HG03108 (cell line): Measurements from ENCODE around the gene TADA2A.

Source experiments
- ATAC-seq: cut with Tn5 transposase; IDR thresholded peaks from one replicate; pipeline ENCODE4 v1.9.1; 2021; ENCODE audit warnings: moderate library complexity; ENCODE audit not compliant: unreplicated experiment

TADA2A gene

GRCh38 chr17:37519251-37519985 is 112.7 kb downstream of the TADA2A start:
- ATAC-seq: no peak

GRCh38 chr17:37520174-37520573 is 113.5 kb downstream of the TADA2A start:
- ATAC-seq: no peak

- no peak for ATAC-seq
Observed at GRCh38 chr17:37521821-37522220, 115.1 kb downstream of the TADA2A start.

- no peak for ATAC-seq
Observed at GRCh38 chr17:37523715-37524219, 117.1 kb downstream of the TADA2A start.

GRCh38 chr17:37527249-37527851 is 120.7 kb downstream of the TADA2A start:
- ATAC-seq: no peak
